H1 (cell line): ENCODE data around the gene HEBP1. TPM values are rescaled to one million over a fixed set of nuclear protein-coding genes. Genes with fewer than 3 reads are reported as not detected.
A peak's percentile ranks its signal among the peaks of the same experiment; 100 is the strongest.

Experiments
- CTCF ChIA-PET: fragments of 300-600 bp; sonication (Branson Sonifier 250); formaldehyde crosslinking; loops from one replicate; lab custom pipeline; 2021; ENCODE audit not compliant: partially characterized antibody; lab: Charles Lee
- POLR2A ChIA-PET: fragments of 300-600 bp; sonication (Branson Sonifier 250); formaldehyde crosslinking; loops from one replicate; lab custom pipeline; 2021; ENCODE audit warnings: inconsistent platforms; ENCODE audit not compliant: partially characterized antibody; lab: Charles Lee
- DNase-seq, 2 experiments: peaks; one replicate each; pipeline versions ENCODE4 v3.0.0 to v3.0.0-alpha.2; 2010 to 2022; ENCODE audit warnings: low spot score in 2 of 2, low read depth in 1 of 2, mixed read lengths in 1 of 2
- FAIRE-seq: peaks from 2 replicates; lab custom pipeline; 2011; peaks lifted over from hg19 to GRCh38; lab: Jason Lieb, UNC
- H2AFZ ChIP-seq: 2 replicates; pipeline ENCODE4 v1.8.1; 2012; ENCODE audit warnings: low read length, inconsistent platforms
- H2AK5ac ChIP-seq: 2 replicates; pipeline ENCODE4 v1.6.1; 2013; ENCODE audit warnings: low read depth, low read length
- H2BK120ac ChIP-seq: replicated peaks from 2 replicates; pipeline ENCODE3; 2013; ENCODE audit warnings: low read depth, low read length, inconsistent platforms
- H2BK12ac ChIP-seq: 2 replicates; pipeline ENCODE4 v1.6.1; 2013; ENCODE audit warnings: low read depth, low read length
- H2BK15ac ChIP-seq: 2 replicates; pipeline ENCODE4 v1.6.1; 2013; ENCODE audit warnings: low read length
- H2BK20ac ChIP-seq: 2 replicates; pipeline ENCODE4 v1.6.1; 2013; ENCODE audit warnings: low read length
- H2BK5ac ChIP-seq: 2 replicates; pipeline ENCODE4 v1.6.1; 2013; ENCODE audit warnings: low read depth, low read length
- H3K14ac ChIP-seq: 2 replicates; pipeline ENCODE4 v1.6.1; 2013; ENCODE audit warnings: inconsistent platforms; ENCODE audit not compliant: insufficient read length
- H3K18ac ChIP-seq: 2 replicates; pipeline ENCODE4 v1.6.1; 2013; ENCODE audit warnings: low read length; ENCODE audit errors: extremely low read depth
- H3K23ac ChIP-seq: 2 replicates; pipeline ENCODE4 v1.6.1; 2013; ENCODE audit warnings: inconsistent platforms; ENCODE audit not compliant: insufficient read length
- H3K23me2 ChIP-seq: 2 replicates; pipeline ENCODE4 v1.6.1; 2013; ENCODE audit warnings: low read depth, low read length
- H3K27ac ChIP-seq: 2 replicates; pipeline ENCODE4 v1.6.1; 2011; ENCODE audit warnings: low read depth, low read length, inconsistent platforms
- H3K27me3 ChIP-seq, 4 experiments: replicated peaks in 1 of 4; 1 replicate in 1 of 4; 2 replicates in 3 of 4; pipeline versions ENCODE4 v1.6.1 to v1.8.1; 2011 to 2013; ENCODE audit warnings: low read length in 3 of 4, mild to moderate bottlenecking in 3 of 4, inconsistent platforms in 2 of 4, mixed read lengths in 2 of 4, moderate library complexity in 1 of 4; ENCODE audit not compliant: control insufficient read depth in 3 of 4, insufficient read depth in 3 of 4; ENCODE audit errors: extremely low read depth in 1 of 4
- H3K36me3 ChIP-seq, 4 experiments: 2 replicates each; pipeline versions ENCODE4 v1.6.1 to v1.8.1; 2011 to 2013; ENCODE audit warnings: mild to moderate bottlenecking in 4 of 4, low read length in 3 of 4, moderate library complexity in 2 of 4, control low read depth in 1 of 4, inconsistent platforms in 1 of 4; ENCODE audit not compliant: insufficient read depth in 4 of 4, control insufficient read depth in 2 of 4
- H3K4ac ChIP-seq: replicated peaks from 2 replicates; pipeline ENCODE3; 2013; ENCODE audit warnings: low read length, low read depth, mixed read lengths, inconsistent platforms; ENCODE audit not compliant: insufficient read length
- H3K4me1 ChIP-seq, 4 experiments: replicated peaks in 1 of 4; 1 replicate in 1 of 4; 2 replicates in 3 of 4; pipeline versions ENCODE4 v1.6.1 to v1.8.1; 2011 to 2013; ENCODE audit warnings: low read length in 3 of 4, inconsistent platforms in 2 of 4, mixed read lengths in 1 of 4; ENCODE audit not compliant: insufficient read depth in 4 of 4, control insufficient read depth in 3 of 4
- H3K4me2 ChIP-seq, 2 experiments: 2 replicates each; pipeline versions ENCODE4 v1.6.1 to v1.8.1; 2011 to 2013; ENCODE audit warnings: low read depth in 2 of 2, low read length in 2 of 2, control low read depth in 1 of 2, inconsistent platforms in 1 of 2, mild to moderate bottlenecking in 1 of 2; ENCODE audit not compliant: insufficient read depth in 1 of 2
- H3K4me3 ChIP-seq, 4 experiments: fragments of 200-600, 300-600 bp in 1 of 4; sonication (generic), shearing (Covaris generic), sonication (Bioruptor Twin) in 1 of 4; 2 replicates each; pipeline versions ENCODE4 v1.5.1 to v1.8.1; 2011 to 2016; ENCODE audit warnings: low read length in 4 of 4, low read depth in 3 of 4, control low read depth in 2 of 4, inconsistent platforms in 2 of 4, mild to moderate bottlenecking in 2 of 4, mixed read lengths in 1 of 4, moderate library complexity in 1 of 4; ENCODE audit not compliant: insufficient read depth in 2 of 4; ENCODE audit errors: extremely low read depth in 1 of 4
- H3K56ac ChIP-seq: replicated peaks from 2 replicates; pipeline ENCODE3; 2013; ENCODE audit warnings: low read depth, mild to moderate bottlenecking, mixed read lengths, low read length, inconsistent platforms; ENCODE audit not compliant: insufficient read length
- H3K79me1 ChIP-seq: 2 replicates; pipeline ENCODE4 v1.6.1; 2013; ENCODE audit warnings: low read depth, low read length, control low read depth
- H3K79me2 ChIP-seq, 2 experiments: 2 replicates each; pipeline versions ENCODE4 v1.6.1 to v1.8.1; 2012 to 2013; ENCODE audit warnings: low read length in 2 of 2, mild to moderate bottlenecking in 2 of 2, inconsistent platforms in 1 of 2; ENCODE audit not compliant: insufficient read depth in 2 of 2, control insufficient read depth in 1 of 2
- H3K9ac ChIP-seq, 4 experiments: replicated peaks in 1 of 4; 1 replicate in 1 of 4; 2 replicates in 3 of 4; pipeline versions ENCODE4 v1.6.1 to v1.8.1; 2011 to 2013; ENCODE audit warnings: low read depth in 3 of 4, low read length in 3 of 4, control low read depth in 2 of 4, mild to moderate bottlenecking in 2 of 4, moderate library complexity in 2 of 4, inconsistent platforms in 1 of 4; ENCODE audit errors: extremely low read depth in 1 of 4
- H3K9me3 ChIP-seq, 2 experiments: 2 replicates each; pipeline versions ENCODE4 v1.6.1 to v1.8.1; 2012 to 2013; ENCODE audit warnings: mild to moderate bottlenecking in 2 of 2, moderate library complexity in 2 of 2, control low read depth in 1 of 2, inconsistent platforms in 1 of 2, low read depth in 1 of 2, low read length in 1 of 2, mixed read lengths in 1 of 2; ENCODE audit not compliant: insufficient read depth in 2 of 2
- H4K20me1 ChIP-seq, 2 experiments: replicated peaks in 1 of 2; 2 replicates each; pipeline versions ENCODE3 to v1.8.1; 2011 to 2013; ENCODE audit warnings: inconsistent platforms in 2 of 2, low read length in 2 of 2, mild to moderate bottlenecking in 1 of 2; ENCODE audit not compliant: insufficient read depth in 2 of 2, control insufficient read depth in 1 of 2
- H4K5ac ChIP-seq: 2 replicates; pipeline ENCODE4 v1.6.1; 2013; ENCODE audit warnings: low read length, low read depth, mixed read lengths, inconsistent platforms; ENCODE audit not compliant: insufficient read length
- H4K8ac ChIP-seq: 2 replicates; pipeline ENCODE4 v1.8.0; 2013; ENCODE audit warnings: mild to moderate bottlenecking, moderate library complexity, low read length, inconsistent platforms; ENCODE audit not compliant: insufficient read depth; ENCODE audit errors: extremely low read depth
- H4K91ac ChIP-seq: replicated peaks from 2 replicates; pipeline ENCODE3; 2013; ENCODE audit warnings: low read length, mixed read lengths, inconsistent platforms; ENCODE audit not compliant: insufficient read length
- BACH1 ChIP-seq: IDR thresholded peaks from 2 replicates; pipeline ENCODE4 v1.6.1; 2012; ENCODE audit warnings: low read length, improper control_type of control experiment
- CHD1 ChIP-seq: IDR thresholded peaks from 2 replicates; pipeline ENCODE4 v1.6.1; 2012; ENCODE audit warnings: low read depth, low read length, improper control_type of control experiment
- GTF2F1 ChIP-seq: IDR thresholded peaks from 2 replicates; pipeline ENCODE4 v1.6.1; 2012; ENCODE audit warnings: low read depth, low read length, improper control_type of control experiment, borderline replicate concordance
- HDAC2 ChIP-seq, 2 experiments: fragments of 300-600 bp in 1 of 2; sonication (generic) in 1 of 2; IDR thresholded peaks; 2 replicates each; pipeline ENCODE4 v1.6.1; 2011 to 2012; ENCODE audit warnings: low read depth in 2 of 2, low read length in 2 of 2, mild to moderate bottlenecking in 2 of 2, moderate library complexity in 2 of 2, borderline replicate concordance in 1 of 2, inconsistent platforms in 1 of 2
- JUND ChIP-seq: IDR thresholded peaks from 2 replicates; pipeline ENCODE4 v1.6.1; 2011; ENCODE audit warnings: mild to moderate bottlenecking, improper control_type of control experiment, low read length
- NRF1 ChIP-seq: IDR thresholded peaks from 2 replicates; pipeline ENCODE4 v1.6.1; 2011; ENCODE audit warnings: mild to moderate bottlenecking, low read depth, low read length, improper control_type of control experiment
- POLR2A ChIP-seq, 2 experiments: IDR thresholded peaks; 1 replicate in 1 of 2; 2 replicates in 1 of 2; pipeline ENCODE4 v1.6.1; 2011; ENCODE audit warnings: low read depth in 2 of 2, low read length in 2 of 2, mild to moderate bottlenecking in 2 of 2; ENCODE audit errors: control extremely low read depth in 1 of 2
- POU5F1 ChIP-seq: IDR thresholded peaks from 2 replicates; pipeline ENCODE4 v1.6.1; 2011; ENCODE audit warnings: low read depth, mild to moderate bottlenecking, low read length, moderate library complexity
- RFX5 ChIP-seq: IDR thresholded peaks from 2 replicates; pipeline ENCODE4 v1.6.1; 2011; ENCODE audit warnings: low read depth, low read length, improper control_type of control experiment, borderline replicate concordance
- SIX5 ChIP-seq: IDR thresholded peaks from 2 replicates; pipeline ENCODE4 v1.6.1; 2011; ENCODE audit warnings: mild to moderate bottlenecking, low read depth, low read length
- TCF12 ChIP-seq: IDR thresholded peaks from 2 replicates; pipeline ENCODE4 v1.6.1; 2011; ENCODE audit warnings: low read depth, mild to moderate bottlenecking, low read length
- WGBS, 2 experiments: shearing (Covaris generic) in 1 of 2; methylation state at CpG; one replicate each; pipeline versions ENCODE4 v1.1.6 to v1.1.7; 2013 to 2015; ENCODE audit warnings: low lambda C conversion rate in 2 of 2, mixed read lengths in 2 of 2, inconsistent platforms in 1 of 2, low coverage in 1 of 2, missing lambda C conversion rate in 1 of 2; ENCODE audit not compliant: insufficient replicate concordance in 2 of 2, insufficient coverage in 1 of 2, insufficient read length in 1 of 2; ENCODE audit errors: extremely low coverage in 1 of 2, missing lambda C conversion rate in 1 of 2; 5-methylcytosine and 5-hydroxymethylcytosine counted together
- polyA plus RNA-seq, 7 experiments: library from polyadenylated mRNA; depleted of rRNA in 3 of 7; stranded (reverse) in 5 of 7; unstranded in 2 of 7; fragments of >200 nt in 5 of 7; fragments of 200-250 nt in 2 of 7; gene quantifications; 1 replicate in 5 of 7; 2 replicates in 1 of 7; 4 replicates in 1 of 7; pipeline versions ENCODE4 v1.2.1 to v1.2.3, GENCODE V29; 2011 to 2013; ENCODE audit warnings: missing spikeins in 2 of 7, mixed read lengths in 2 of 7
- total RNA-seq: library from RNA; stranded (reverse); fragmentation: NEBNext Ultra II Directional; extraction: Animal tissue kit (Norgen Biotek cat#: 25700); gene quantifications from 2 replicates; pipeline ENCODE4 v1.2.1, GENCODE V29; 2021
- TF ChIP-seq, protein P1 (sequence below): IDR thresholded peaks from 2 replicates; pipeline ENCODE4 v1.6.1; 2011; ENCODE audit warnings: low read length, improper control_type of control experiment

HEBP1 gene
- total and polyA plus RNA-seq, 2 of the 8 experiments (the other 6 are each of a cell fraction or from before 2014, with no cell fraction given): 30.8 to 56.1 TPM

DNA sequence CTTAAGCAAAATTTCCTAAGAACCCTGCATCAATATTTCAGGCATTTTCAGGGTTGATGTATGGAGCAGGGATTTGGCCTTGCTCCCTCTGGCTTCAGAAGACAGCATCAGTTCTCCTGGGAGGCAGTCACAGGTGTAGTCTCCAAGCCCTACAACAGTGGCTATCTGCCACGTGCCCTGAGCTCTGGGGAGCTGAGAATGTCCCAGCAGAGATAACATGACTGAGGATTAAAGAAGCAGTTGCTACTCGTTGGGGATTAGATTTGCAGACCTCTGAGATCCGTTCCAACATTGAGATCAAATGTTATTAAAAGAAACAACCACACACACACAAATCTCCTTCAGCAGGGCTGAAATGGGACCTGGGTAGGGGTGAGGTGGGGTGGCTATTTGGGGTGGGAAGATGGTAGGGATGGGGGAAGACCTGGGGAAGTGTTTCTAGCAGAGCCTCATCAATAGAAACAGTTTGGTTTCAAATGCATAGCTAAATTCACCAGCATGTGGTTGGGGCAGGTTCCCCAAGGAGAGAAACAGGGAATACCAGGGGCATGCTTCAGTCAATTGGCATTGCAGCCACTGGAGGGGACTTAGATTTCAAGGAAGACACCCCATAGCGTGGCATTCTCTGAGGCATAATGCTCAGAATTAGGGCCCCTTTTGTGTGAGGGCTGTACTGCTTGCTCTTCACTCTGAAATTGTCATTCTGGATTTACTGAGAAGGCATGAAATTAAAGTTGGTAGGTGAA lies 28.9 kb upstream of the HEBP1 start:
- CTCF ChIA-PET: interaction anchor here (0.9 to 2.8 kb wide), 6 partner anchors 9 to 315 kb away, joined by 3 to 9 read pairs (median 5); partner anchors contain the start of gene FAM234B
- no peak overlapping the region for H3K14ac ChIP-seq
- peak overlapping the region in 1 of 4 experiments; percentile 3; a peak in 1 of 8 replicates for H3K4me3 ChIP-seq
- H3K79me2 ChIP-seq: no peaks in the 10 kb centered on the region
- POLR2A ChIA-PET: interaction anchor here (0.6 kb wide), 1 partner anchor 763 kb away, joined by 3 read pairs; no protein-coding TSS in a partner anchor
- H4K5ac ChIP-seq: no peak overlapping the region
- H3K23me2 ChIP-seq: no peaks in the 10 kb centered on the region
- FAIRE-seq: peak; percentile 88
- H3K18ac ChIP-seq: no peak overlapping the region
- no peak overlapping the region for H2AFZ ChIP-seq
- no peak overlapping the region for H3K9ac ChIP-seq
- H2BK5ac ChIP-seq: no peak overlapping the region; the same call in 1 of the 2 replicates
- H4K8ac ChIP-seq: peak overlapping the region; percentile 51
- no peaks in the 10 kb centered on the region for H4K20me1 ChIP-seq
- H3K9me3 ChIP-seq: no peaks in the 10 kb centered on the region
- peak overlapping the region; percentile 29; the same call in 1 of the 2 replicates for H2BK12ac ChIP-seq
- H3K27ac ChIP-seq: 0 out of 2 replicates have a peak overlapping the region, but pooled peaks have one; percentile 2
- WGBS, 2 experiments: 47% methylated on average over 4 of the region's 4 CpGs; no CpG with 5 or more reads in 1 of the 2 experiments
- no peaks in the 10 kb centered on the region for H3K79me1 ChIP-seq
- DNase-seq: no peak
- H4K91ac ChIP-seq: no peak overlapping the region
- H2BK20ac ChIP-seq: no peak overlapping the region
- no peaks in the 10 kb centered on the region for H3K27me3 ChIP-seq
- H2BK120ac ChIP-seq: peak overlapping the region; percentile 62
- H3K4ac ChIP-seq: no peak overlapping the region
- no peak overlapping the region for H3K23ac ChIP-seq
- no peaks in the 10 kb centered on the region for H3K36me3 ChIP-seq
- H3K4me2 ChIP-seq: peak overlapping the region in 1 of 2 experiments; percentile 40; a peak in 2 of 4 replicates
- H2AK5ac ChIP-seq: no peak overlapping the region
- H3K4me1 ChIP-seq: peaks cover 2 to 6% (median 5%) of the 10 kb centered on the region in 4 experiments; a peak in 5 of 7 replicates
- no peak overlapping the region for H3K56ac ChIP-seq
- no peak overlapping the region for H2BK15ac ChIP-seq
- no peak for TF ChIP-seq JUND
- no peak for TF ChIP-seq BACH1
- TF ChIP-seq CHD1: no peak
- TF ChIP-seq TCF12: no peak
- TF ChIP-seq GTF2F1: no peak
- no peak for TF ChIP-seq RFX5
- no peak for TF ChIP-seq POU5F1
- TF ChIP-seq POLR2A (IDR thresholded peaks at IDR 0.05; ENCODE audit: control extremely low read depth in 1 of 2, low read depth in 2 of 2, low read length in 2 of 2): no peak
- TF ChIP-seq, protein P1, sequence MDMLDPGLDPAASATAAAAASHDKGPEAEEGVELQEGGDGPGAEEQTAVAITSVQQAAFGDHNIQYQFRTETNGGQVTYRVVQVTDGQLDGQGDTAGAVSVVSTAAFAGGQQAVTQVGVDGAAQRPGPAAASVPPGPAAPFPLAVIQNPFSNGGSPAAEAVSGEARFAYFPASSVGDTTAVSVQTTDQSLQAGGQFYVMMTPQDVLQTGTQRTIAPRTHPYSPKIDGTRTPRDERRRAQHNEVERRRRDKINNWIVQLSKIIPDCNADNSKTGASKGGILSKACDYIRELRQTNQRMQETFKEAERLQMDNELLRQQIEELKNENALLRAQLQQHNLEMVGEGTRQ: no peak
- no peak for TF ChIP-seq SIX5
- TF ChIP-seq NRF1: no peak
- 0 out of 4 replicates have a peak, but pooled peaks of 1 of the 2 experiments have one; percentile 32 for TF ChIP-seq HDAC2 (IDR thresholded peaks at IDR 0.05; ENCODE audit: borderline replicate concordance in 1 of 2, low read depth in 2 of 2, low read length in 2 of 2)
